CD4-positive, alpha-beta T cell treated with Interleukin-15 for 4 hours (primary cell): Measurements from ENCODE around the gene TNFSF13B.
"Not testable (repeated sequence)": the region's sequence is repeated elsewhere in the genome, so short reads cannot be mapped to it uniquely, and the experiment has no call there.

Source experiments
- DNase-seq: peaks from one replicate; pipeline ENCODE4 v3.0.0-alpha.2; 2020; ENCODE audit warnings: low spot score

TNFSF13B gene

GRCh38 chr13:108269601-108270328 lies at the start of gene TNFSF13B:
Gene TNFSF13B (plus strand): TSS chr13:108269718. CDS start chr13:108269896, 178 bp downstream.
- DNase-seq = peak; percentile 26

GRCh38 chr13:108220041-108220440 lies 49.5 kb upstream of the TNFSF13B start:
- peak; percentile 28 for DNase-seq

- no peak for DNase-seq
Observed at GRCh38 chr13:108223687-108224503, 45.6 kb upstream of the TNFSF13B start.

- peak; percentile 30 for DNase-seq
Observed at GRCh38 chr13:108225440-108225839, 44.1 kb upstream of the TNFSF13B start.

GRCh38 chr13:108226184-108226583 lies 43.3 kb upstream of the TNFSF13B start:
- no peak for DNase-seq

- peak; percentile 62 for DNase-seq
Observed at GRCh38 chr13:108227651-108228272, 41.8 kb upstream of the TNFSF13B start.

- DNase-seq = no peak
Observed at GRCh38 chr13:108230377-108230776, 39.1 kb upstream of the TNFSF13B start.

- no peak for DNase-seq
Observed at GRCh38 chr13:108249150-108249549, 20.4 kb upstream of the TNFSF13B start.

- no peak for DNase-seq
Observed at GRCh38 chr13:108257248-108257647, 12.3 kb upstream of the TNFSF13B start.

- DNase-seq = no peak
Observed at GRCh38 chr13:108263621-108264355, 5.7 kb upstream of the TNFSF13B start.

- peak; percentile 4 for DNase-seq
Observed at GRCh38 chr13:108266321-108266990, 3.1 kb upstream of the TNFSF13B start.

- DNase-seq = no peak
Observed at GRCh38 chr13:108267347-108267746, 2.2 kb upstream of the TNFSF13B start.

- DNase-seq = not testable (repeated sequence)
Observed at GRCh38 chr13:108267855-108268254, 1.7 kb upstream of the TNFSF13B start.

- DNase-seq = no peak
Observed at GRCh38 chr13:108268466-108269112, 929 bp upstream of the TNFSF13B start.

GRCh38 chr13:108270442-108270841 lies 924 bp downstream of the TNFSF13B start:
- no peak for DNase-seq

GRCh38 chr13:108272333-108272732 lies 2.8 kb downstream of the TNFSF13B start:
- DNase-seq = no peak

GRCh38 chr13:108273429-108274118 lies 4.1 kb downstream of the TNFSF13B start:
- no peak for DNase-seq

GRCh38 chr13:108274718-108275117 lies 5.2 kb downstream of the TNFSF13B start:
- DNase-seq = no peak

GRCh38 chr13:108276060-108276459 lies 6.5 kb downstream of the TNFSF13B start:
- DNase-seq = no peak

GRCh38 chr13:108278466-108278865 lies 8.9 kb downstream of the TNFSF13B start:
- DNase-seq = no peak
